Keratinocyte (primary cell): ENCODE measurements around the gene SMCO2. TPM values are rescaled to one million over a fixed set of nuclear protein-coding genes. Genes with fewer than 3 reads are reported as not detected.

ENCODE experiments used
- DNase-seq: peaks from one replicate; pipeline ENCODE4 v3.0.0-alpha.2; 2011; ENCODE audit warnings: low read depth, missing footprints, low spot score
- FAIRE-seq: peaks from 2 replicates; lab custom pipeline; 2011; peaks lifted over from hg19 to GRCh38; lab: Jason Lieb, UNC
- H2AFZ ChIP-seq: 2 replicates; pipeline ENCODE4 v1.6.0; 2012; ENCODE audit warnings: low read length, control low read depth, inconsistent platforms; ENCODE audit not compliant: control insufficient read depth
- H3K27ac ChIP-seq: 2 replicates; pipeline ENCODE4 v1.5.1; 2011; ENCODE audit warnings: low read length; ENCODE audit not compliant: control insufficient read depth, insufficient read depth
- H3K27me3 ChIP-seq: 3 replicates; pipeline ENCODE4 v1.6.0; 2011; ENCODE audit warnings: low read length; ENCODE audit not compliant: control insufficient read depth, insufficient read depth; ENCODE audit errors: extremely low read depth
- H3K36me3 ChIP-seq, 2 experiments: 2 replicates in 1 of 2; 3 replicates in 1 of 2; pipeline ENCODE4 v1.5.1; 2011; ENCODE audit warnings: low read length in 2 of 2, mild to moderate bottlenecking in 1 of 2; ENCODE audit not compliant: control insufficient read depth in 2 of 2, insufficient read depth in 2 of 2; ENCODE audit errors: extremely low read depth in 1 of 2
- H3K4me1 ChIP-seq: 3 replicates; pipeline ENCODE4 v1.5.1; 2011; ENCODE audit warnings: low read length; ENCODE audit not compliant: control insufficient read depth, insufficient read depth; ENCODE audit errors: extremely low read depth
- H3K4me2 ChIP-seq: 3 replicates; pipeline ENCODE4 v1.6.0; 2011; ENCODE audit warnings: low read depth, low read length; ENCODE audit not compliant: control insufficient read depth, insufficient read depth; ENCODE audit errors: extremely low read depth
- H3K4me3 ChIP-seq, 3 experiments: fragments of 200-600 bp in 1 of 3; sonication (generic) in 1 of 3; 2 replicates in 2 of 3; 3 replicates in 1 of 3; pipeline ENCODE4 v1.5.1; 2011 to 2016; ENCODE audit warnings: low read length in 3 of 3, mild to moderate bottlenecking in 3 of 3, control low read depth in 2 of 3, inconsistent platforms in 1 of 3, low read depth in 1 of 3, mixed read lengths in 1 of 3, mixed run types in 1 of 3, moderate library complexity in 1 of 3; ENCODE audit not compliant: control insufficient read depth in 2 of 3, insufficient read depth in 2 of 3; ENCODE audit errors: extremely low read depth in 1 of 3
- H3K79me2 ChIP-seq: 2 replicates; pipeline ENCODE4 v1.6.0; 2012; ENCODE audit warnings: low read length; ENCODE audit not compliant: control insufficient read depth, insufficient read depth
- H3K9ac ChIP-seq: 3 replicates; pipeline ENCODE4 v1.6.0; 2011; ENCODE audit warnings: low read length; ENCODE audit not compliant: control insufficient read depth, insufficient read depth; ENCODE audit errors: extremely low read depth
- H3K9me1 ChIP-seq: 3 replicates; pipeline ENCODE4 v1.6.0; 2011; ENCODE audit warnings: low read length; ENCODE audit not compliant: control insufficient read depth, insufficient read depth; ENCODE audit errors: extremely low read depth
- H3K9me3 ChIP-seq: 2 replicates; pipeline ENCODE4 v1.5.1; 2012; ENCODE audit warnings: low read depth, low read length; ENCODE audit not compliant: control insufficient read depth
- H4K20me1 ChIP-seq: 3 replicates; pipeline ENCODE4 v1.6.0; 2011; ENCODE audit warnings: low read length; ENCODE audit not compliant: control insufficient read depth, insufficient read depth; ENCODE audit errors: extremely low read depth
- EZH2 ChIP-seq: IDR thresholded peaks from one replicate; pipeline ENCODE4 v1.6.1; 2012; ENCODE audit warnings: inconsistent platforms, mild to moderate bottlenecking, low read length, moderate library complexity
- dilution Hi-C: fragments of 300-500 bp; cut with MboI; formaldehyde crosslinking; loops from one replicate; pipeline ENCODE4 v1.7.0; 2020; ENCODE audit warnings: low sequenced_read_pairs; ENCODE audit not compliant: extremely low pct_ligation_motif_present
- polyA plus RNA-seq, 5 experiments: library from polyadenylated mRNA; depleted of rRNA in 3 of 5; stranded (reverse) in 3 of 5; stranded (forward) in 1 of 5; unstranded in 1 of 5; fragments of >200 nt; gene quantifications; 1 replicate in 1 of 5; 2 replicates in 3 of 5; 3 replicates in 1 of 5; pipeline versions ENCODE4 v1.2.1 to v1.2.3, GENCODE V29; 2011 to 2012; ENCODE audit warnings: missing spikeins in 2 of 5, low read depth in 1 of 5, low replicate concordance in 1 of 5
- TF ChIP-seq, protein P1 (sequence below), 3 experiments: IDR thresholded peaks in 1 of 3; conservative IDR thresholded peaks in 1 of 3; optimal IDR thresholded peaks in 1 of 3; 2 replicates in 2 of 3; 3 replicates in 1 of 3; pipeline versions ENCODE3 to v1.5.1; 2011; ENCODE audit warnings: low read length in 3 of 3, mild to moderate bottlenecking in 3 of 3, moderate library complexity in 2 of 3, control low read depth in 1 of 3, inconsistent platforms in 1 of 3; ENCODE audit not compliant: insufficient read depth in 2 of 3; ENCODE audit errors: extremely low read depth in 1 of 3

Gene SMCO2
- polyA plus RNA-seq, 1 donor (not counting 4 experiments of a cell fraction or from before 2014, with no cell fraction given) = 0.49 TPM

DNA sequence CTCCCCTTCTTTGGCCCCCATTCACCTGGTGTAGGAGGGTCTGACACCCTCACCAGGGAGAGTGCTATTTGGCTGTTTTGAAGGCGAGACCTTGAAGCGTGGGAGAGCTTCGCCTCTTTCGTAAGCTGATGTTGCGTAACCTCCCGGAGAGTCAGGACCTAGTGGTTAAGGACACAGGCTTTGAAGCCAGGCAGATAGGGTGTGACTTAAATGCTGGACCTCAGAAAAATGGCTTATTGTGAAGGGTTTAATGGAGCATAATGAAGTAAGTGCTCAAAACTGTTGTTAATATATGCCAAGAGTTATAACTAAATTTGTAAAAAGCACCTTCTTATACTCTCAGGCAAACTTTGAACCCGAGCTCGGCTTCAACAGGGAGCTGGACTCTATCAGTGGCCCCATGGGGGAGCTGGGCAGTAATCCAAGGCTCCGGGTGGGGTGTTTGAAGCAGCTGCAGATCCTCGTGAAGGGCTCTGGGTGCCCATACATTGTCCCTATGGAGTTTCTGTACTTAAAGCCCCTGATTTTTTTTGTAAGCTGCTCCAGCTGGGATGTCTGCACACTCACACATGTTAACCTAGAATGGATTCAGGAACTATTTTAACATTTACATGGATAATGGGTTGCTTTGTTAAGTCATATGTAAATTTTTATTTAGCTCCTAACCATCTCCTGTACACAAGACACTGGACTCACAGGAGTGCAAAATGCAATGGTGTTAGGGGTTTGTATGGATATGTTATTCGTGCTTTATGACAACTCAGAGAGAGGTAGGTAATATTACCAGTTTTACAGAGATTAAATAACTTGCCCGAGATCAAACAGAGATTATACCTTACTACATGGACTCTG lies 103.5 kb downstream of the SMCO2 start:
- peak; percentile 70 for FAIRE-seq

DNA sequence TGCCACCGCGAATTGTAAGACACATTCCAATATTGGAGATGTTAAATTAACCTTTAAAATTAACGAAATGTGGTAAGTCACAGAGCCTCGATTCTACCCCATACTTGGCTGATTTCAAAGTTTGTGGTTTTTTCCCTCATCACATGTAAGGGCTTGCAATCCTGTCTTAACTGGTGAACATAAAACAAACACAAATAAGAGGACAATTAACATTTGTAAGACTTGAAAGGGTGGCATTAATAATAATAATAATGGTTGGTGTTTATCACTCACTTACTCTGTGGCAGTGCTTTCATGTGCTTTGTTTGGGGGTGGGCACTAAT lies 104.1 kb downstream of the SMCO2 start:
- peaks cover 2% of the 10 kb centered on the region for H3K9me1 ChIP-seq
- H3K79me2 ChIP-seq = peaks cover 88% of the 10 kb centered on the region
- peaks cover 0 to 5% of the 10 kb centered on the region in 2 experiments for H3K36me3 ChIP-seq
- TF ChIP-seq, protein P1, sequence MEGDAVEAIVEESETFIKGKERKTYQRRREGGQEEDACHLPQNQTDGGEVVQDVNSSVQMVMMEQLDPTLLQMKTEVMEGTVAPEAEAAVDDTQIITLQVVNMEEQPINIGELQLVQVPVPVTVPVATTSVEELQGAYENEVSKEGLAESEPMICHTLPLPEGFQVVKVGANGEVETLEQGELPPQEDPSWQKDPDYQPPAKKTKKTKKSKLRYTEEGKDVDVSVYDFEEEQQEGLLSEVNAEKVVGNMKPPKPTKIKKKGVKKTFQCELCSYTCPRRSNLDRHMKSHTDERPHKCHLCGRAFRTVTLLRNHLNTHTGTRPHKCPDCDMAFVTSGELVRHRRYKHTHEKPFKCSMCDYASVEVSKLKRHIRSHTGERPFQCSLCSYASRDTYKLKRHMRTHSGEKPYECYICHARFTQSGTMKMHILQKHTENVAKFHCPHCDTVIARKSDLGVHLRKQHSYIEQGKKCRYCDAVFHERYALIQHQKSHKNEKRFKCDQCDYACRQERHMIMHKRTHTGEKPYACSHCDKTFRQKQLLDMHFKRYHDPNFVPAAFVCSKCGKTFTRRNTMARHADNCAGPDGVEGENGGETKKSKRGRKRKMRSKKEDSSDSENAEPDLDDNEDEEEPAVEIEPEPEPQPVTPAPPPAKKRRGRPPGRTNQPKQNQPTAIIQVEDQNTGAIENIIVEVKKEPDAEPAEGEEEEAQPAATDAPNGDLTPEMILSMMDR (optimal IDR thresholded peaks at IDR 0.05 in 1 of 3, IDR thresholded peaks at IDR 0.05 in 1 of 3, conservative IDR thresholded peaks at IDR 0.05 in 1 of 3; ENCODE audit: extremely low read depth in 1 of 3, insufficient read depth in 2 of 3, low read length in 3 of 3) = no peak
- TF ChIP-seq EZH2 = no peak
- H4K20me1 ChIP-seq = no peaks in the 10 kb centered on the region
- H3K9ac ChIP-seq = peak overlapping the region; percentile 69
- dilution Hi-C loops = no loop called here
- no peaks in the 10 kb centered on the region for H3K27me3 ChIP-seq
- FAIRE-seq = peak; percentile 69
- no peak for DNase-seq
- no peak overlapping the region for H2AFZ ChIP-seq
- H3K9me3 ChIP-seq = no peaks in the 10 kb centered on the region
- H3K27ac ChIP-seq = peak overlapping the region; percentile 94
- peak overlapping the region in 2 of 3 experiments; percentile 25 to 40 for H3K4me3 ChIP-seq
- peaks cover 82% of the 10 kb centered on the region for H3K4me1 ChIP-seq
- H3K4me2 ChIP-seq = peak overlapping the region; percentile 93

More for the DNA sequence above, 103.5 kb downstream of the SMCO2 start:
- Histone ChIP-seq H3K4me1 (peaks cover 81% of the 10 kb centered on the region), H3K79me2 (peaks cover 88% of the 10 kb centered on the region), H3K9ac (peak overlapping the region; percentile 69), H3K9me1 (peaks cover 2% of the 10 kb centered on the region), H2AFZ (no peak overlapping the region), H3K36me3 (peaks cover 0 to 5% of the 10 kb centered on the region in 2 experiments), H3K27ac (peak overlapping the region; percentile 94), H3K4me2 (peak overlapping the region; percentile 93), H3K27me3 (no peaks in the 10 kb centered on the region), H3K9me3 (no peaks in the 10 kb centered on the region), H3K4me3 (peak overlapping the region; percentile 7 to 40 (median 25)), H4K20me1 (no peaks in the 10 kb centered on the region)
- TF ChIP-seq EZH2 = no peak
- TF ChIP-seq, protein P1 (optimal IDR thresholded peaks at IDR 0.05 in 1 of 3, IDR thresholded peaks at IDR 0.05 in 1 of 3, conservative IDR thresholded peaks at IDR 0.05 in 1 of 3; ENCODE audit: extremely low read depth in 1 of 3, insufficient read depth in 2 of 3, low read length in 3 of 3) = no peak
- dilution Hi-C loops = no loop called here
- DNase-seq = no peak
